Measurements from ENCODE around the gene EXOSC5. TPM values are rescaled to one million over a fixed set of nuclear protein-coding genes. Genes with fewer than 3 reads are reported as not detected.

The EXOSC5 gene
- total and polyA plus RNA-seq, 3 experiments from 2014 or later: 48.5 to 52.3 (median 49.5) TPM

DNA sequence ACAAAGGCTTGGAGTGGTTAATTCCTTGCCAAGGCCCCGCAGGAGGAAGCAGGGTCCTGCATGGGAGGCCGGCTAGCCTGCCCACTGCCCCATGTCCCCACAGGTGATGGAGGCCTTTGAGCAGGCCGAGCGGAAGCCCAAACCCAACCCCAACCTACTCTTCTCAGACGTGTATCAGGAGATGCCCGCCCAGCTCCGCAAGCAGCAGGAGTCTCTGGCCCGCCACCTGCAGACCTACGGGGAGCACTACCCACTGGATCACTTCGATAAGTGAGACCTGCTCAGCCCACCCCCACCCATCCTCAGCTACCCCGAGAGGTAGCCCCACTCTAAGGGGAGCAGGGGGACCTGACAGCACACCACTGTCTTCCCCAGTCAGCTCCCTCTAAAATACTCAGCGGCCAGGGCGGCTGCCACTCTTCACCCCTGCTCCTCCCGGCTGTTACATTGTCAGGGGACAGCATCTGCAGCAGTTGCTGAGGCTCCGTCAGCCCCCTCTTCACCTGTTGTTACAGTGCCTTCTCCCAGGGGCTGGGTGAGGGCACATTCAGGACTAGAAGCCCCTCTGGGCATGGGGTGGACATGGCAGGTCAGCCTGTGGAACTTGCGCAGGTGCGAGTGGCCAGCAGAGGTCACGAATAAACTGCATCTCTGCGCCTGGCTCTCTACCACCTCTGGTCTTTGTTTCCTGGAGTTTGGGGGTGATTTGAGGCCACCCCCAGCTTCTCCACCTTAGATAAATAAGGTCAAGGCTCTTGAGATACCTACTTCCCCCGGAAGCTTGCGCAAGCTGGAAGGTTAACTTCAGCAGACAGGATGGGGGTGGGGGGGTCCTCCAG, 27.4 kb upstream of the EXOSC5 start:
- Histone ChIP-seq H3K27me3 (ENCODE audit: insufficient read depth, low read length, poor library complexity, severe bottlenecking) (no peaks in the 10 kb centered on the region), H3K4me1 (ENCODE audit: insufficient read depth, low read length) (peaks cover 17% of the 10 kb centered on the region), H3K36me3 (ENCODE audit: insufficient read depth, low read length) (peaks cover 9% of the 10 kb centered on the region), H3K27ac (ENCODE audit: low read depth, low read length) (no peak overlapping the region), H3K4me3 (ENCODE audit: low read length) (no peak overlapping the region), H3K9me3 (ENCODE audit: low read length) (no peaks in the 10 kb centered on the region)
- no peaks in the 10 kb centered on the region for H3K9me3 Mint-ChIP-seq
- POLR2A ChIA-PET: no interaction called here
- no peaks in the 10 kb centered on the region for H3K27me3 Mint-ChIP-seq
- peak overlapping the region in 6 of 7 donors; percentile 57 to 90 (median 69) for H3K4me3 Mint-ChIP-seq
- CTCF ChIA-PET: interaction anchor here (1.9 kb wide), 1 partner anchor 25 kb away, joined by 5 read pairs; no protein-coding TSS in a partner anchor
- peaks cover 0 to 61% (median 4%) of the 10 kb centered on the region in 3 donors for H3K36me3 Mint-ChIP-seq
- peak in 2 of 5 donors; percentile 24 to 34 for DNase-seq
- H3K4me1 Mint-ChIP-seq: peaks cover 25 to 38% (median 32%) of the 10 kb centered on the region in 3 donors
- peak overlapping the region in 7 of 8 donors; percentile 40 to 98 (median 86) for H3K27ac Mint-ChIP-seq

- H3K4me3 ChIP-seq (ENCODE audit: low read length): no peak overlapping the region
- peak overlapping the region in 5 of 8 donors; percentile 14 to 67 (median 46) for H3K27ac Mint-ChIP-seq
- peaks cover 3% of the 10 kb centered on the region for H3K4me1 ChIP-seq (ENCODE audit: insufficient read depth, low read length)
- H3K9me3 Mint-ChIP-seq: no peaks in the 10 kb centered on the region
- no peak for DNase-seq
- ChIA-PET POLR2A (no interaction called here), CTCF (no interaction called here)
- peaks cover 0 to 72% (median 7%) of the 10 kb centered on the region in 3 donors for H3K36me3 Mint-ChIP-seq
- H3K27ac ChIP-seq (ENCODE audit: low read depth, low read length): no peak overlapping the region
- no peaks in the 10 kb centered on the region for H3K27me3 Mint-ChIP-seq
- no peak overlapping the region for H3K4me3 Mint-ChIP-seq
- no peaks in the 10 kb centered on the region for H3K9me3 ChIP-seq (ENCODE audit: low read length)
- H3K36me3 ChIP-seq (ENCODE audit: insufficient read depth, low read length): peaks cover 9% of the 10 kb centered on the region
- H3K4me1 Mint-ChIP-seq: peaks cover 13 to 23% (median 17%) of the 10 kb centered on the region in 3 donors
- no peaks in the 10 kb centered on the region for H3K27me3 ChIP-seq (ENCODE audit: insufficient read depth, low read length, poor library complexity, severe bottlenecking)
Observed at GRCh38 chr19:41422955-41423354, 25.8 kb upstream of the EXOSC5 start.

DNA sequence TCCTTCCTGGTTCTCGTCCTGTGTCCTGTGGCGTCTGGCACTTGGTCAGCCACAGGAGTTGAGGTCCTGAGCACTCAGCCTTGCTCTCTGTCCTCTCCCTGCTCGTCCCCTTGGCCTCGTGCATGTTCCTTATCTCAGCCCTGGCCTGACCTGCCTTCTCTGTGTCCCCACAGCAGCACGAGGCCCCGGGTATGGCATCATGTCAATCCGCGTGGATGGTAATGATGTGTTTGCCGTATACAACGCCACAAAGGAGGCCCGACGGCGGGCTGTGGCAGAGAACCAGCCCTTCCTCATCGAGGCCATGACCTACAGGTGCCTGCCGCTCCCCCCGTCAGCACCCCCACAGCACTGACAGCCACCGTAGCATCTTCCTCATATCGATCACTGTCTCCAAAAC, 25.3 kb upstream of the EXOSC5 start:
- Histone ChIP-seq H3K36me3 (ENCODE audit: insufficient read depth, low read length) (peaks cover 9% of the 10 kb centered on the region), H3K27me3 (ENCODE audit: insufficient read depth, low read length, poor library complexity, severe bottlenecking) (no peaks in the 10 kb centered on the region), H3K27ac (ENCODE audit: low read depth, low read length) (no peak overlapping the region), H3K4me1 (ENCODE audit: insufficient read depth, low read length) (no peaks in the 10 kb centered on the region), H3K9me3 (ENCODE audit: low read length) (no peaks in the 10 kb centered on the region), H3K4me3 (ENCODE audit: low read length) (no peak overlapping the region)
- Mint-ChIP-seq H3K4me3 (no peak overlapping the region), H3K36me3 (peaks cover 0 to 74% (median 7%) of the 10 kb centered on the region in 3 donors), H3K9me3 (no peaks in the 10 kb centered on the region), H3K27ac (peak overlapping the region in 5 of 8 donors; percentile 17 to 67 (median 59)), H3K27me3 (no peaks in the 10 kb centered on the region), H3K4me1 (peaks cover 9 to 18% (median 12%) of the 10 kb centered on the region in 3 donors)
- DNase-seq: no peak
- ChIA-PET POLR2A (no interaction called here), CTCF (no interaction called here)

- peak overlapping the region in 4 of 8 donors; percentile 33 to 79 (median 52) for H3K27ac Mint-ChIP-seq
- peaks cover 8 to 14% (median 11%) of the 10 kb centered on the region in 3 donors for H3K4me1 Mint-ChIP-seq
- peaks cover 0 to 78% (median 7%) of the 10 kb centered on the region in 3 donors for H3K36me3 Mint-ChIP-seq
- DNase-seq: no peak
- CTCF ChIA-PET: no interaction called here
- no peaks in the 10 kb centered on the region for H3K27me3 Mint-ChIP-seq
- POLR2A ChIA-PET: no interaction called here
- no peak overlapping the region for H3K4me3 Mint-ChIP-seq
- H3K27me3 ChIP-seq (ENCODE audit: insufficient read depth, low read length, poor library complexity, severe bottlenecking): no peaks in the 10 kb centered on the region
- H3K9me3 ChIP-seq (ENCODE audit: low read length): no peaks in the 10 kb centered on the region
- H3K36me3 ChIP-seq (ENCODE audit: insufficient read depth, low read length): peaks cover 9% of the 10 kb centered on the region
- H3K4me1 ChIP-seq (ENCODE audit: insufficient read depth, low read length): no peaks in the 10 kb centered on the region
- no peak overlapping the region for H3K27ac ChIP-seq (ENCODE audit: low read depth, low read length)
- no peaks in the 10 kb centered on the region for H3K9me3 Mint-ChIP-seq
- no peak overlapping the region for H3K4me3 ChIP-seq (ENCODE audit: low read length)
Observed at GRCh38 chr19:41421973-41422372, 24.8 kb upstream of the EXOSC5 start.

DNA sequence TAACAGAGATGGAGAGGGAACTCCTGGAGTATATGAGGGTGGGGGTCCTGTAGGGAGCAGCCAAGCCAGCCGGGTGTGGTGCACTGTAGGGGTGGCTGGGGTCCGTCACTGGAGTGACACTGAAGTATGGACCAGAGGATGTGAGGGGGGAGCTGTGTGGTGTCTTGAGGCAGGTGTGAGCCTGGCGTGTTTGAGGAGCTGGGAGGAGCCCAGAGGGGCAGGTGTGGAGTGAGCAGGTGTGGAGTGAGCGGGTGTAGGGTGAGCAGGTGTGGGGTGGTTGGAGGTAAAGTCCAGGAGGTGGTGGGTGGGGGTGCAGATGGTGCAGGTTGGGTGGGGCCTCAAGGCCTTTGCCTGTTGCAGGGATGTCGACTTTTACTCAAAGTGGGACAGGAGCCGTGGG, 24.2 kb upstream of the EXOSC5 start:
- H3K4me1 Mint-ChIP-seq: peaks cover 5 to 9% (median 6%) of the 10 kb centered on the region in 3 donors
- no peak overlapping the region for H3K27ac ChIP-seq (ENCODE audit: low read depth, low read length)
- CTCF ChIA-PET: interaction anchor here (1.2 kb wide), 1 partner anchor 10 kb away, joined by 4 read pairs; no protein-coding TSS in a partner anchor
- peaks cover 13% of the 10 kb centered on the region for H3K36me3 ChIP-seq (ENCODE audit: insufficient read depth, low read length)
- no peak for DNase-seq
- no peaks in the 10 kb centered on the region for H3K27me3 ChIP-seq (ENCODE audit: insufficient read depth, low read length, poor library complexity, severe bottlenecking)
- H3K27ac Mint-ChIP-seq: peak overlapping the region in 5 of 8 donors; percentile 58 to 93 (median 67)
- no peaks in the 10 kb centered on the region for H3K9me3 Mint-ChIP-seq
- H3K9me3 ChIP-seq (ENCODE audit: low read length): no peaks in the 10 kb centered on the region
- H3K36me3 Mint-ChIP-seq: peaks cover 0 to 80% (median 7%) of the 10 kb centered on the region in 3 donors
- no peaks in the 10 kb centered on the region for H3K4me1 ChIP-seq (ENCODE audit: insufficient read depth, low read length)
- H3K27me3 Mint-ChIP-seq: no peaks in the 10 kb centered on the region
- H3K4me3 Mint-ChIP-seq: no peak overlapping the region
- no peak overlapping the region for H3K4me3 ChIP-seq (ENCODE audit: low read length)
- POLR2A ChIA-PET: no interaction called here

- Mint-ChIP-seq H3K27ac (peak overlapping the region in 2 of 8 donors; percentile 15 to 54), H3K4me1 (peaks cover 4 to 5% (median 4%) of the 10 kb centered on the region in 3 donors), H3K4me3 (no peak overlapping the region), H3K27me3 (no peaks in the 10 kb centered on the region), H3K36me3 (peaks cover 0 to 83% (median 7%) of the 10 kb centered on the region in 3 donors), H3K9me3 (no peaks in the 10 kb centered on the region)
- Histone ChIP-seq H3K9me3 (ENCODE audit: low read length) (no peaks in the 10 kb centered on the region), H3K4me3 (ENCODE audit: low read length) (no peak overlapping the region), H3K27ac (ENCODE audit: low read depth, low read length) (no peak overlapping the region), H3K36me3 (ENCODE audit: insufficient read depth, low read length) (peaks cover 17% of the 10 kb centered on the region), H3K27me3 (ENCODE audit: insufficient read depth, low read length, poor library complexity, severe bottlenecking) (no peaks in the 10 kb centered on the region), H3K4me1 (ENCODE audit: insufficient read depth, low read length) (no peaks in the 10 kb centered on the region)
- CTCF ChIA-PET: interaction anchor here (0.7 to 1.2 kb wide), 2 partner anchors 11 to 964 kb away, joined by 3 to 4 read pairs; no protein-coding TSS in a partner anchor
- POLR2A ChIA-PET: no interaction called here
- DNase-seq: no peak
Observed at GRCh38 chr19:41420101-41420880, 23.1 kb upstream of the EXOSC5 start.

DNA sequence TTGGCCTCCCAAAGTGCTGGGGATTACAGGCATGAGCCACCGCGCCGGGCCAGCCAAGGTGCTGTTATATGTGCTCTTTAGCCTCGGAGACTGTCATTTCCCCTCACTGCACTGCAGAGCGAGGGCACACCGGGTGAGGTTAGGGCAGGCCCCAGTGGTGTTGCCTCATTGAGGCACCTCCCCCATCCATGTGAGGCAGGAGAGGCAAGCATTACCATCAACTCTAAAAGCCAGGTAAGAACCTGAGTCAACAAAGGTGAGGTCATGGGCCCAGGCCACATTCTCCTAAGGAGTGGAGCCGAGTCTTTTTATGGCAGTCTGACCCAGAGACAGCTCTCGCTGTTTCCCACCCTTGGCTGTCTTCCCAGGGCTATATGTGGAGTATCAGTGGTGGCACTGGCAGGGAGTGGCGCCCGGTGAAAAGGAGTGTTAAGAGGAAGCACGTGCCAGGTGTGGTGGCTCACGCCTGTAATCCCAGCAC, 19.1 kb upstream of the EXOSC5 start:
- H3K36me3 ChIP-seq (ENCODE audit: insufficient read depth, low read length): peaks cover 37% of the 10 kb centered on the region
- H3K27ac ChIP-seq (ENCODE audit: low read depth, low read length): no peak overlapping the region
- H3K9me3 ChIP-seq (ENCODE audit: low read length): no peaks in the 10 kb centered on the region
- no peaks in the 10 kb centered on the region for H3K27me3 ChIP-seq (ENCODE audit: insufficient read depth, low read length, poor library complexity, severe bottlenecking)
- H3K4me3 ChIP-seq (ENCODE audit: low read length): no peak overlapping the region
- H3K27me3 Mint-ChIP-seq: no peaks in the 10 kb centered on the region
- peaks cover 0 to 2% (median 0%) of the 10 kb centered on the region in 3 donors for H3K4me1 Mint-ChIP-seq
- H3K4me3 Mint-ChIP-seq: no peak overlapping the region
- peak overlapping the region in 1 of 8 donors; percentile 64 for H3K27ac Mint-ChIP-seq
- H3K9me3 Mint-ChIP-seq: no peaks in the 10 kb centered on the region
- no peaks in the 10 kb centered on the region for H3K4me1 ChIP-seq (ENCODE audit: insufficient read depth, low read length)
- POLR2A ChIA-PET: no interaction called here
- DNase-seq: no peak
- peaks cover 0 to 84% (median 10%) of the 10 kb centered on the region in 3 donors for H3K36me3 Mint-ChIP-seq
- CTCF ChIA-PET: no interaction called here
